Cardiac fibroblast (primary cell): ENCODE results near the gene ACTR3C.
A peak's percentile ranks its signal among the peaks of the same experiment; 100 is the strongest.

ENCODE experiments used
- DNase-seq, 2 donors: peaks; one replicate each; pipeline versions ENCODE4 v3.0.0 to v3.0.0-alpha.2; 2010; ENCODE audit warnings: low read depth in 2 of 2
- H3K4me3 ChIP-seq, 2 donors: replicated peaks in 1 of 2; 1 replicate in 1 of 2; 2 replicates in 1 of 2; pipeline ENCODE4 v1.5.1; 2011; ENCODE audit warnings: low read depth in 2 of 2, low read length in 2 of 2, mild to moderate bottlenecking in 2 of 2, moderate library complexity in 1 of 2
- CTCF ChIP-seq: IDR thresholded peaks from one replicate; pipeline ENCODE4 v1.5.1; 2011; ENCODE audit warnings: low read depth, mild to moderate bottlenecking, low read length, inconsistent platforms

Gene ACTR3C

GRCh38 chr7:150336746-150337145 lies 13.4 kb upstream of the ACTR3C start:
- no peak for TF ChIP-seq CTCF
- H3K4me3 ChIP-seq = no peak overlapping the region
- no peak for DNase-seq

DNA sequence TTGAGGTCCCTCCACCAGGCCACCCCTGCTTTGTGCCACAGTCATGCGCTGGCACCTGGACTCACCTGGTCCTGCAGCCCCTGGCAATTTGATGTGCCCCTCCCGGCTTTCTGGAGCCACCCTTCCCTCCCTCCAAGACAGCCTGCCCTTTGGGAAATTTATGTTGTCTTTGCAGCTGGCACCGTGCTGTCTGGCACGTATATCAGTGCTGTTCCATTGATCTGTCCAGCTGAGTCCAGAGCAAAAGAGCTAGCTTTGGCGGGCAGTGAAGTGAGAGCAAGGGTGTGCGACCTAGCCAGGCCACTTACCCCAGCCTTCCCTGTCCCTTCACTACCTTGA lies 12.4 kb upstream of the ACTR3C start:
- DNase-seq = no peak
- no peak overlapping the region for H3K4me3 ChIP-seq
- TF ChIP-seq CTCF = no peak

DNA sequence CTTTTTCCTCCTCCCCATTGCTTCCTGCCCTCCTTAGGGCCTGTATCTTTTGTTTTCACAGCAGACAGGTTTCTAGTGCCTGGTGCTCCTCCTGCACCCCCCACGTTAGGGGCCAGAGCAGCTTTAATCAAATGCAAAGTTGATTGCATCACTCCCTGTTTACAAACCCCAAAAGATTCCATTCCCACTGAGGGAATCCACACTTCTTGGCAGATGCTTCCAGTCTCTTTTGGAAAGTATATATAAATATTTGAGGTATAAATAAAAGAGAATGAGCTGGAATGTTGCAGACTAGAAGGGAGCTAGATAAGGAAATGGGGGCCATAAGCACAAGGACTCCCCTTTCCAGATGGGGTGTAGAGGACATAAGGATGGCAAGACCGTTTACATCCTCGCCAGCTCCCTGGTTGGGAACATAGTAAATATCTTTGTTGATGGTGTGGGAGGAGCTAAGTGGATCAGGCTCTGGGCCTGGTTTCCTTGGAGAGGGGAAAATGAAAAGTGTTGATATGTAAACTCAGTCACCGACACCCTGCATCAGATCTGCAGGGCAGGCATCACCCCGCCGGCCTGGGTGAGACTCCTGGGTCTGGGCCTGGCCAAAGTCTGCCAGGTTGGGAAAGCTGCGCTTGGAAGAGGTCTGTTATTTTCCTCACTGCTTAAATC lies 11.9 kb upstream of the ACTR3C start:
- peak; percentile 33 to 80 for DNase-seq
- no peak overlapping the region for H3K4me3 ChIP-seq
- TF ChIP-seq CTCF = no peak

- H3K4me3 ChIP-seq = no peak overlapping the region
- DNase-seq = no peak
- no peak for TF ChIP-seq CTCF
These were observed 10.8 kb upstream of the ACTR3C start for GRCh38 chr7:150334108-150334507.

GRCh38 chr7:150333659-150334058 lies 10.3 kb upstream of the ACTR3C start:
- DNase-seq = no peak
- no peak overlapping the region for H3K4me3 ChIP-seq
- no peak for TF ChIP-seq CTCF

DNA sequence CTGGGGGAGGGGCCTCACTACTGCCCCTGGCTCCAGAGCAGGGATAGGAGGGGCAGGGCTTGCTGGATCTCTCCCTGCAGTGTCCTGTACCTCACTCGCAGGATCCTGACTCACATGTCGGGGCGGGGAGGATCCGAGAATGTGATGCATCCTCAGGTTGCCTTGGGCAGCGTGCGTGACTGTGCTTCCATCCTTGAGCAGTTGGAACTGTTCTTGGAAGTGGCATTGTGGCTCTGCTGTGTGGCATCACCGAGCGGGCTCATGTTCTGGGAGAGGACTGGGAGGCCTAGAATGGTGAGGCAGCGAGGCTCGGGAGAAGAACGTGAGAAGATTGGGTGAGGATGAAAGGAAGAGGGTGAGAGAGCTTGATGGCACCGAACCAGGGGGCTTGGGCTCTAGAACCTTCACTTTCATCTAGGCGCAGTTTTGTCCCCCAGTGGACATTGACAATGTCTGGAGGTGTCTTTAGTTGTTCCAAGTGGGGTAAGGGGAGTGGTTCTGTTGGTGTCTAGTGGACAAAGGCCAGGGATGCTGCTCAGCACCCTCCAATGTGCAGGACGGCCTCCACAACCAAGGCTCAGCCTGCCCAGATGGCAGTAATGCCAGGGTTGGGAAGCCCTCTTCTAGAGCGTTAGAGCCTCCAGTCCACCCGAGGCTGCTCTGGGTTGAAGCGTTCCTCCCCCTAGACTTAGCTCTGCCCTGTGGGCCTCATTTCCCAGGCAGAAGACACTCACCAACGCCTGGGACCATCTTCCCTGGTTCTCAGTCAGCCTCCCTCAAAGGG lies 9.7 kb upstream of the ACTR3C start:
- no peak for DNase-seq
- H3K4me3 ChIP-seq = no peak overlapping the region
- no peak for TF ChIP-seq CTCF
